Measurements from ENCODE around the gene ITPR2. TPM values are rescaled to one million over a fixed set of nuclear protein-coding genes. Genes with fewer than 3 reads are reported as not detected.
A peak's percentile ranks its signal among the peaks of the same experiment; 100 is the strongest.

ITPR2 gene
- total and polyA plus RNA-seq, 2 of the 13 experiments (the other 11 are each of a cell fraction or from before 2014, with no cell fraction given) = 31.9 to 81.9 TPM

GRCh38 chr12:26853303-26854030, 20.5 kb upstream of the ITPR2 start (continued):
- TF ChIP-seq FIP1L1 (IDR thresholded peaks at IDR 0.05; ENCODE audit: borderline replicate concordance, insufficient read depth, low read depth, low read length) = no peak
- TF ChIP-seq HNF4A (CRISPR knock-in tag; IDR thresholded peaks at IDR 0.05) = 0 out of 2 replicates have a peak, but pooled peaks have one; percentile 32
- no peak for TF ChIP-seq ZNF749 (CRISPR knock-in tag; IDR thresholded peaks at IDR 0.05; ENCODE audit: borderline replicate concordance)
- TF ChIP-seq RARA (CRISPR knock-in tag; IDR thresholded peaks at IDR 0.05) = peak; percentile 66
- TF ChIP-seq ARNTL (CRISPR knock-in tag; IDR thresholded peaks at IDR 0.05) = peak; percentile 69; the same call in 1 of the 2 replicates
- no peak for TF ChIP-seq ZNF343 (CRISPR knock-in tag; IDR thresholded peaks at IDR 0.05)
- TF ChIP-seq MIXL1 (CRISPR knock-in tag; IDR thresholded peaks at IDR 0.05) = peak; percentile 47; the same call in 1 of the 2 replicates
- TF ChIP-seq FOXP1 (IDR thresholded peaks at IDR 0.05) = no peak
- TF ChIP-seq FOXP1 (CRISPR knock-in tag; IDR thresholded peaks at IDR 0.05) = no peak
- no peak for TF ChIP-seq TBL1XR1 (IDR thresholded peaks at IDR 0.05; ENCODE audit: borderline replicate concordance, low read length, partially characterized antibody)
- TF ChIP-seq BCL3 (CRISPR knock-in tag; IDR thresholded peaks at IDR 0.05) = no peak
- TF ChIP-seq NR2F1 (CRISPR knock-in tag; IDR thresholded peaks at IDR 0.05) = peak; percentile 23 to 39; a peak in 1 of 4 replicates
- no peak for TF ChIP-seq KAT7 (CRISPR knock-in tag; IDR thresholded peaks at IDR 0.05; ENCODE audit: borderline replicate concordance)
- TF ChIP-seq MED13 (CRISPR knock-in tag; IDR thresholded peaks at IDR 0.05) = no peak
- TF ChIP-seq HOXA5 (CRISPR knock-in tag; IDR thresholded peaks at IDR 0.05) = 0 out of 2 replicates have a peak, but pooled peaks have one; percentile 29
- TF ChIP-seq KAT8 (CRISPR knock-in tag; IDR thresholded peaks at IDR 0.05) = no peak
- no peak for TF ChIP-seq ZSCAN9 (CRISPR knock-in tag; IDR thresholded peaks at IDR 0.05; ENCODE audit: borderline replicate concordance)
- peak; percentile 91 for TF ChIP-seq ZNF281 (CRISPR knock-in tag; IDR thresholded peaks at IDR 0.05; ENCODE audit: borderline replicate concordance)
- TF ChIP-seq ZNF670 (CRISPR knock-in tag; IDR thresholded peaks at IDR 0.05; ENCODE audit: borderline replicate concordance) = no peak
- no peak for TF ChIP-seq SAFB2 (CRISPR knock-in tag; IDR thresholded peaks at IDR 0.05; ENCODE audit: borderline replicate concordance, low read depth)
- no peak for TF ChIP-seq ZFP36 (IDR thresholded peaks at IDR 0.05; ENCODE audit: borderline replicate concordance, low read depth, low read length, partially characterized antibody)
- TF ChIP-seq FOSL1 (CRISPR knock-in tag; IDR thresholded peaks at IDR 0.05; ENCODE audit: borderline replicate concordance) = no peak
- no peak for TF ChIP-seq ZNF33B (CRISPR knock-in tag; IDR thresholded peaks at IDR 0.05)
- TF ChIP-seq ISL2 (CRISPR knock-in tag; IDR thresholded peaks at IDR 0.05) = 0 out of 2 replicates have a peak, but pooled peaks have one; percentile 43
- 0 out of 2 replicates have a peak, but pooled peaks have one; percentile 12 for TF ChIP-seq PATZ1 (CRISPR knock-in tag; IDR thresholded peaks at IDR 0.05)
- no peak for TF ChIP-seq ELF1 (CRISPR knock-in tag; IDR thresholded peaks at IDR 0.05)
